Left renal cortex interstitium (tissue), 4 donors: Measurements from ENCODE around the gene RYR3. TPM values are rescaled to one million over a fixed set of nuclear protein-coding genes. Genes with fewer than 3 reads are reported as not detected.

Experiments
- DNase-seq, 4 donors: peaks; one replicate each; pipeline ENCODE4 v3.0.0-alpha.2; 2013; ENCODE audit warnings: low read depth in 4 of 4, low spot score in 2 of 4, missing footprints in 1 of 4
- polyA plus RNA-seq, 4 donors: library from polyadenylated mRNA; unstranded; fragments of 120-200 nt; gene quantifications; one replicate each; pipeline ENCODE4 v1.2.1, GENCODE V29; 2013; ENCODE audit not compliant: insufficient read length in 4 of 4

Gene RYR3
- polyA plus RNA-seq, 4 donors = 2.5 to 16.7 (median 10.1) TPM

DNA sequence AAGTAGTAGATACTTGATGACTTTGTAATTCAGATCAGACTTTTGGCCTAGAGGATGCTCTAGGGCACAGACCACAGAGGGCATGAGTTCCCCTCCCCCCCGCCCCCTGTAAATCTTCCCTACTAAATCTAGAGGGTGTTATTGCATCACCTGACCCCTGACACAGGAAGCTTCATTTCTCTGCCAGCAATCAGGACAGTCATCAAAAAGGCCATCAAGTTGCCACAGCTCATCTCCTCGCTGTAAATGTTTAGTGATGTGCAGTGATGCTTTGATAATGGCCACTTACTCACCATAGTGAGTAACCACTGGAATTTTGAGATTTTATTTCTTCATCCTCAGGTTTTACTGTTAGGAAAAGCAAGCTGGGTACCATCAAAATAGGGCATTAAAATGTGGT, 368.3 kb downstream of the RYR3 start:
- DNase-seq = peak in 1 of 4 donors; percentile 55

GRCh38 chr15:33680336-33680735, 369.6 kb downstream of the RYR3 start:
- no peak for DNase-seq

DNA sequence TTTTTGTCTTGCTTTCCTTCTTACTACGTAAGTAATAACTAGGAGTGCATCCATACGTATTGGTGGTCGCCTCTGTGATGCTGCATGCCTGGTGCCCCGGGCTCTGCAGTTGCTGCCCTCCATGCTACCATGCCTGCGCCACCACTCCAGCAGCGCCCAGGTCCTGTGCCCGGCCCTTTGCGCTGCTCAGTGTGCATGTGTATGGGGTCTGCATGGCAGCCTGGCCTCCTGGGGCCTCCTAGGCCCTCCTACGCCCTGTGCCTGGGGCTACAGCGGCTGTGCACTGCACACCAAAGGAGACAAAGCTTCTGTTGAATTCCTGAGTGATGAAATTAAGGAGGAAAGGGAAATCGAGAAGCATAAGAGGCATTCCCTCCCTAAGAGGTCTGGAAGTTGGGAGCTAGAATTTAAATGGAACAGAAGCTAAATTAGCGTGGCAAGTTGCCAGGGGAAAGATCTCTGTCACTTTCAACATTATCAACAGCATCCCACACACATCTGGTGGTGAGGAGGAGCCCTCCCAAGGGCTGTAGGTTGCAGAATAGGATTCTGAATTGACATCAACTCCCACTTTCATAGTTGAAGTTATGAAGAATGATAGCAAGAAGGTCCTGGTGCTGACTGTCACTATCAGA, 382.5 kb downstream of the RYR3 start:
- no peak for DNase-seq

GRCh38 chr15:33698126-33698525, 387.4 kb downstream of the RYR3 start:
- DNase-seq = no peak

- no peak for DNase-seq
Measured at GRCh38 chr15:33699145-33699544, 388.4 kb downstream of the RYR3 start.

DNA sequence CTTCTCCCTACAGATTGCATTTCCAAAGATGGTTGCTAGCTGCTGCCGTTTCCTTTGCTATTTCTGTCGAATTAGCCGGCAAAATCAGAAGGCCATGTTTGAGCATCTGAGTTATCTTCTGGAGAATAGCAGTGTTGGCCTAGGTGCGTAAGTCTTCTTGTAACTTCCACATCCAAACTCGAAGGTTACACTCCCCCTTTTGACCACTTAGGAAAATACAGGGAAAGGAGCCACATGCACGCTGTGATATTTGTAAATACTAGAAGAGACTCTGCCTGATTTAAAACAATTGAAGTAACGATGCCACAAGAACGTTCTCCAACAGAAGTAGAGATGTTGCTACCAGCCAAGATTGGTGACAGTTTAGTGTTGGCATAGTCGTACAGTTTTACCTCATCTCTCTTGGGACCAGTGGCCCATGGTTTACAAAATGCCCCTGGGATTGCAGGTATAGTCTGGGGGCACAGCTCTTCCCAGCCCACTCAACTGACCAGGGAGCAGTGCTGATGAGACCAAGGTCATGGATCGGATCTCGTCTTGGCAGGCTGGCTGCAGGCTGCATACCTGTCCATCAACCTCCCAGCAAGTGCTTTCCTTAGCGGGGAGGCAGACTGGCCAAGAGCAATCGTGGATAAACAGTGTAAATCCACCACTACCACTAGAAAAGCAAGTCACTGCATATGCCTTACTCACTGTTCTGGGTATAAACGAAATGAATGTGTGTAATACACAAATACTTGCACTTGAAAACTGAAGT, 389.1 kb downstream of the RYR3 start:
- no peak for DNase-seq

DNA sequence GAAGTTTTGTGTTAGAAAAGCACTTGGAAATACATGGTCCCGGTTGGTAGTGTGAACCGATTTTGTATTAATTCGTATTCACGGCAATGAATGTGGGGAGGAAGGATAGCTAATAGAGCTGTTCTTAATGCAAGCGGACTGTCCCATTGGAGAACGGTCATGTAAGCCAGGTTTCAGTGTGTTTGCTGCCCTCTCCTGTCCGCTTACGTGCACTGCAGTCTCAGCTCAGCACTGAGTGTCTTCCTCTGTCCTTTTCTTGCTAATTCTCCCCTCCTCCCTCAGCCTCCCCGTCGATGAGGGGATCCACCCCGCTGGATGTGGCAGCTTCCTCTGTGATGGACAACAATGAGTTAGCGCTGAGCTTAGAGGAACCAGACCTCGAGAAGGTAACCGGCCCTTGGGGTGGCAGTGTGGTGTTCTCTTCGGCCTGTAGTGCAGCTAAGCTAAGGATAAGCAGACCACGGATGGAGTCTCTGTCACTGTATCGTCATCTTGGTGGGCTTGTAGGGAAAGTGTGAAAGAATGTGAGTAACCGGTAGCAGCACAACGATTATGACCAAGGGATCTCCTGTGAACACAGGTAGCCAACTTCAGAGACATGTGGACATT, 390.0 kb downstream of the RYR3 start:
- DNase-seq = peak in 2 of 4 donors; percentile 46 to 72

- no peak for DNase-seq
Measured at GRCh38 chr15:33701304-33701696, 390.5 kb downstream of the RYR3 start.

- DNase-seq = no peak
Measured at GRCh38 chr15:33706173-33706572, 395.4 kb downstream of the RYR3 start.

- DNase-seq = no peak
Measured at GRCh38 chr15:33710748-33711147, 400.0 kb downstream of the RYR3 start.

DNA sequence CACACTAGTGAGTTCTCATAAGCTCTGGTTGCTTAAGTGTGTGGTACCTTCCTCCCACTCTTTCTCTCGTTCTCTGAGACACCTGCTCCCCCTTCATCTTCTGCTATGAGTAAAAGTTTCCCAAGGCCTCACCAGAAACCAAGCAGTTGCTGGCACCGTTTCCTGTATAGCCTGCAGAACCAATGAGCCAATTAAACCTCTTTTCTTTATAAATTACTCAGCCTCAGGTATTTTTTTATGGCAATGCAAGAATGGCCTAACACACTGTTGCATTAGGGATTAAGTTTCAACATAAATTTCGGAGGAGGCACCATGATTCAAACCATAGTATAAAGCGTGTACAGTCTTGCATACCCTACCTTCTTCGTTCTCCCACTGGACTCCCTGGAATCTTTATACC, 405.3 kb downstream of the RYR3 start:
- no peak for DNase-seq

DNA sequence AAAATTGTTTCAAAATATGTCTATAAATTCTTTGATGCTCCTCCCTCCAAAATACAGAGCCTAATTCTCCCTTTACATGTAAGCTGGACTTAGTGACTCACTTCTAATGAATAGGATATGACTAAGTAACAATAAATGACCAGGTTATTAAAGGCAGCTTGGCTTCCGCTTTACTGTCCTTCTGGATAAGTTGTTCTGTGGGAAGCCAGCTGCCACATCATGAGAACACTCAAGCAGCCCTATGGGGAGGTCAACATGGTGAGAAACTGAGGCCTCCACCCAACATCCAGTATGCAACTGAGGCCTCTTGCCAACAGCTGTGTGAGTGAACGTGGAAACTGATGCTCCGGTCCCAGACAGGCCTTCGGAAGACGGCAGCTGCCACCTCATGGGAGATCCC, 410.2 kb downstream of the RYR3 start:
- no peak for DNase-seq

DNA sequence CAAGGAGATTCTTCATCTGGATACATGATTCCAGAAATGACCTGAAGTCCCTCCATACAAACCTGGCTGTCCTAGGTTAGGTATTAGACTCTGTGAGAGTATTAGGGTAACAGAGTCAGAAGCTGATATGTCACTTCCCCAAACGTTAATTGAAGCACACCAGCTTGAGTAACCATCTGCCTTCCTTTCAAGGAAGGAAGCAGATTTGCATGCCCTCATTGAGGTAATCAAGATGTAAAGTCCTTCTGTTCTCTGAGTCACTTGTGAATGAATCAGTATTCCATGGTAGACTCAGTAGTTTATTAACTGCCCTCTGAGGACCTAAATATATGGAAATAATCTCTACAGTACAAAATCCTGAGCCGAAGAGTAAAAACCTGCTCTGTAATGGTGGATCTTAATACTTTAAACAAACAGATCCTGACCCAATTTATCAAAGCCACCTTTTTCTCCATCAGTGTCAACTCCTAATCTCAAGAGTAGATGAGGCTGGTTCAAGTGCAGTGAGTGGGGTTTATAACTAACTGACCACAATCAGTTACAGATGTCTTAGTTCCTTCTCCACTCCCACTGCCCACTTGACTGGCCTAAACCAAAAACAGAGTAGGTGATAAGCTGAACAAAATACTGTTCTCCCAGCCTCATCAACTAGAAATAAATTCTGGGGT, 411.4 kb downstream of the RYR3 start:
- DNase-seq = no peak

GRCh38 chr15:33722673-33723015, 411.9 kb downstream of the RYR3 start:
- DNase-seq = no peak

- DNase-seq = no peak
Measured at GRCh38 chr15:33724321-33725036, 413.7 kb downstream of the RYR3 start.

GRCh38 chr15:33729653-33730052, 418.9 kb downstream of the RYR3 start:
- peak in 2 of 4 donors; percentile 30 to 50 for DNase-seq

- DNase-seq = no peak
Measured at GRCh38 chr15:33730815-33731214, 420.0 kb downstream of the RYR3 start.

DNA sequence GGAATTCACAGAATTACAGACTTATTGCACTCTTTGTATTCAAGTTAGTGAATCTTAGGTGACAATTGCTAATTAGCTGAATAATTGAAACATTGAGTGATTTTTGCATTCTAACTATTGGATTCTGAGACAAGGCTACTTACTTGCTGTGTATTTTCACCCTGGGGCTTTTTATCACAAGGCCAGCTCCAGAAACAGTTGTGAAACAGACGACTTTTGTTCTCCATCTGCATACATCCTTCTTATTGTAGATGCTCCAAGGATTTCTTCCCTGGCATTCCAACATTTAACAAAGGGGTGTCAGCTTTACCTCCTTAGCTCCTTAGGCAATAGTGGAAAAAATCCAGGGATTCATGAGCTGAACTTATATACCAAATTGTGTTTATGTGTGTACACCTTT, 424.4 kb downstream of the RYR3 start:
- no peak for DNase-seq

GRCh38 chr15:33735637-33736247, 425.0 kb downstream of the RYR3 start:
- DNase-seq = peak in 1 of 4 donors; percentile 46
